ENCODE measurements around the gene NOS1AP. TPM values are rescaled to one million over a fixed set of nuclear protein-coding genes. Genes with fewer than 3 reads are reported as not detected.
"Not testable (repeated sequence)": the region's sequence is repeated elsewhere in the genome, so short reads cannot be mapped to it uniquely, and the experiment has no call there.

The NOS1AP gene
- total RNA-seq, 1 donor from 2014 or later: 20.7 TPM

DNA sequence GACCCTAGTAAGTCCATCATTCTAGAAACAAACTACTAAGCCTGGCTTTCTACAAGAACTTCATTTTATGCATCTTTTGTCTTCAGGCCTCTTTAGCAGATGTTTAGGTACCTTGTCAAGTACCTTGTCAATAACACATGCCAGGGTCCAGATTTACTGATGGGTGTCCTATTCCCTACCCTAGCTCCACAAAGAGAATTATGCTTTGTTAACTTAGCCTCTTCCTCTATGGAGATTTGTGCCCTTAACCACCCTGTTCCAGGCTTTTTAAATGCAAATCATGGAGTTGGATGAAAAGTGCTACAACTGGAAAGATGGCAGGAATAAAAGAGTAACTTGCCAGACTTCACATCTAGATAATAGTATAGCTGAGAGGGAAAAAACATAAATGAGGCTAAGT lies 264.5 kb downstream of the NOS1AP start:
- DNase-seq (ENCODE audit: low spot score): no peak

DNA sequence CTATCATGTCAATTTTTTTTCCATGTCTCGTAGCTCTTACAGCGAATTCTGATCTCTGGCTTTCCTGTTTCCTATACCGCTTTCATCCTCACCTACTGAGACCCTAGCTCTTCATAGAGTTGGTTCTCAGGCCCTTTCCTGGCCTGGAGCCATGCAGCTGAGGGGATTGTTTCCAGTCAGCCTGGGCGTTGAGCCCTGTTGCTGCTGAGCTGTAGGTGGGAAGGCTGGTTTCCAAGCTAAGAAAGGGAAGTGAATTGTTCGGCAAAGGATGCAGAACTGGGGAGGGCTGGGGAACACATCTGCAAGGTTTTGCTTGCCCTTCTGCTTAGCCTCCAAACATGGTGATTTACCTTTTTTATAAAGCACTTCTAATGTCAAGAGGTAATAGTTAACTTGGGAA lies 265.6 kb downstream of the NOS1AP start:
- DNase-seq (ENCODE audit: low spot score): no peak

DNA sequence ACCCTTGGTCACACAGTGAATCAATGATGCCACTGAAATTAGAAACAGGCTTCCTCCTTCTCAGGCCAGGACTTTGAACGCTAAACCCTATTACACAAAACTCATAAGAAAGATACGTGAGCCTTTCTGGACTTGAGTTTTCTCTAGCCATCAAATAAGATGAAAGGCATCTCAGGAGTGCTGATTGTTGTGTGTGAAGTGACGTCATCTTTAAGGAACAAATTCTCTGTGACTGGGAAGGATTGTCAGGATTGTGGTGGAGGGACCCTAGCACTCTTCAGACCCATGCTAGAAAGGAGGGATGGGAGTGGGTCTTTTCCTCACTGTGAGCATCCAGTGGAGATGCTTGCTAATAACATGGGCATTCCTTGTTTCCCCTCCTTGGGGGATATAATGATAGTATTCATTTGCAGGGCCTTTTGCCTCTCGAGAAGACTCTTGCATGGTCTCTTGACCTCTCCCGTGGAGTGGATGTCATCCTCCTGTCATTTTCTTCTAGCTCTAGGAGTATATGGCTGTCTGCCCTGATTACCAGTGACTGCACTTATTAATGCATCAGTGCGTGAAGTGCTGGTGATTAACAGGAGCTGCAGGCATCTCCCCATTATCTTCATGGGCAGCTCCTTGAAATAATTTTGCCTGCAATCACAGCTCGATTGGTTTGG lies 267.3 kb downstream of the NOS1AP start:
- DNase-seq (ENCODE audit: low spot score): no peak

GRCh38 chr1:162342452-162342983 lies 273.0 kb downstream of the NOS1AP start:
- DNase-seq (ENCODE audit: low spot score): no peak

GRCh38 chr1:162343470-162343869 lies 274.0 kb downstream of the NOS1AP start:
- DNase-seq (ENCODE audit: low spot score): no peak

- DNase-seq (ENCODE audit: low spot score): no peak
Measured at GRCh38 chr1:162347281-162347680, 277.8 kb downstream of the NOS1AP start.

GRCh38 chr1:162349635-162350330 lies 280.3 kb downstream of the NOS1AP start:
- no peak for DNase-seq (ENCODE audit: low spot score)

DNA sequence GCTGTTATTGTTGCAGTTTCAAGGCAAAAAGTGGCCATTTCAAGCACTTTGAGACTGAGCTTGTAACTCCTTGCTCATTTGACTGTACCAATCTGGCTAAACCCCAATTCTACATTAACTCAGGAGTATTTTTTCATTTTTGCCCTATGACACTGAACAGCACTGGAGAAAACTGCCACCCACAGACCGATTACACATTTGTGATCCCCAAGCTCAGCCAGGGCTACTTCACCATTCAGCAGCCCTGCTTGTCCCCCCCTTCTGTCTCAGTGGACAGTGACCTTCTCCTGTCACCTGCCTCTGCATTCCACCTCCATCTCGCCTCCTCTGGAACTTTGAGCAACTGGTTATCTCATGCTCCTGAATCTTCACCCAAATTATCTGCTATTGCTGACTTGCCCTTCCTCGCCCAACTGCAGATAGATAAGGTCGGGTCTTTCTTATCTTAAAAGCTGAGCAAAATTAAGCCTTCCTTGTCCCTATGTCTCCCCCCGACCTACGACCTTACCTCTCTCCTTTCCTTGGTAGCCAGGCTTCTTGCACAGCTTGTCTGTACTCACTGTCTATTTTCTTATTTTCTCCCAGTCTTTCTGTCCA lies 281.9 kb downstream of the NOS1AP start:
- DNase-seq (ENCODE audit: low spot score): no peak

- DNase-seq (ENCODE audit: low spot score): not testable (repeated sequence)
Measured at GRCh38 chr1:162351874-162352273, 282.4 kb downstream of the NOS1AP start.

DNA sequence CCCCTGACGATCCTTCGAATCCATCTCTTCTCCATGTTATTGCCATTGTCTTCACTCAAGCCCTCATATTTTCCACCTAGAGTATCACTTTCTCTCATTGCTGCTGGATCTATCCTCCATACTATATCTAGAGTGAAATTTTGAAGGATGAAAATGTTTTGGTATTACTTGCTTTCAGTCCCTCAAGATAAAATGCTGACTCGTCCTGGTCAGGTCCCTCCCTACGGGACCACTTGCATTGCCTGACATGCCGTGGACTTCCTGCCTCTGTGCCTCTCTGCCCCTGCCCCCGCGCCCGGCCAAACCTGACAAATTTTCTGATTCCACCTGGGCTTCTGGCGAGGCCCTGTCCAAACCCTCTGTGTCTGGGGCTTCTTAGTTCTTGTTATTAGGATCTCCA lies 283.6 kb downstream of the NOS1AP start:
- no peak for DNase-seq (ENCODE audit: low spot score)

DNA sequence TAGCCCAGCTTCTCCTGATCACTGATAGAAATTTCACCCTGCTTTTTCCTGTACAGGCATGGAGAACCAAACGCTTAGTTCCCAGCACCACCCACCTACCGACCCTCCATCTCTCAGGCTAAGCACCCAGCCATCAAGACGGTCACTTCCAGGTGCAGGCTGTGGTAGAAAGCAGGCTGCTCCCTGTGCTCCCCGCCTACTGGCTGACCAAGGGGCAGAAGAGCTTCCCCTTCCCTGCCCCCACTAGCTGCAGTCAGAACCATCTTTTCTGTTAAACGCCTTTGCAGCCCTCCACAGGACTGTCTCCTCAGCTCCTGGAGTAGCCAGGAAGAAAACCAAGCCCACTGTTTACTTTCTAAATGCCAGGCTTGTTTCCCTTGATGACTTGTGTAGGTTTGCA lies 284.2 kb downstream of the NOS1AP start:
- DNase-seq (ENCODE audit: low spot score): no peak

DNA sequence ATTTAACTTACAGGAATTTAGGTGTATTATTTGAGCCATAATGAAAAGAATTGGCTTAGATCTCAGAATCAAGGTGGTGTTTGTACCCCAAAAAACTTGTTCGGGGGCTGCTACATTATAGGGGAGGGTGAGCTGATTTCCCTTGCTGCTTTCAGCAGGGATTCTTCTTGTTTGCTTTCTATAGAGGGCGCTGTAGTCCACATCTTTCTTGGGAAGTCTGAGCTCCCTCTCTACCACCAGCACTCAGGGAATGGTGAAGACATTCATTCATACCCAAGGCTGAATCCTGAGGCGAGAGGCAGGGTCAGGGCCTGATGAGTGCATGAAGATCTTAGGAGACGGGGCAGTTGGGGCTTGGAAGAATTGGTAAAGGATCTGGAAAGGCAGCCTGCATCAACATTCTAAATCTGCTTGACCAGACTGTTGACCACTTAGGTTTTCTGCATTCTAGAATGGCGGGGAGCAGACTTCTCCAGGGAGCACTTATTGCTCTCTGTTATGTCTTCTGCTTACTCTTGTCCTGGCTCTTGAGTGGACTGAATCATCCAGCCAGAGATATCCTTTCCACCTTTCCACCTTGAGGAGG lies 288.3 kb downstream of the NOS1AP start:
- peak; percentile 22 for DNase-seq (ENCODE audit: low spot score)

GRCh38 chr1:162358928-162359327 lies 289.4 kb downstream of the NOS1AP start:
- no peak for DNase-seq (ENCODE audit: low spot score)

DNA sequence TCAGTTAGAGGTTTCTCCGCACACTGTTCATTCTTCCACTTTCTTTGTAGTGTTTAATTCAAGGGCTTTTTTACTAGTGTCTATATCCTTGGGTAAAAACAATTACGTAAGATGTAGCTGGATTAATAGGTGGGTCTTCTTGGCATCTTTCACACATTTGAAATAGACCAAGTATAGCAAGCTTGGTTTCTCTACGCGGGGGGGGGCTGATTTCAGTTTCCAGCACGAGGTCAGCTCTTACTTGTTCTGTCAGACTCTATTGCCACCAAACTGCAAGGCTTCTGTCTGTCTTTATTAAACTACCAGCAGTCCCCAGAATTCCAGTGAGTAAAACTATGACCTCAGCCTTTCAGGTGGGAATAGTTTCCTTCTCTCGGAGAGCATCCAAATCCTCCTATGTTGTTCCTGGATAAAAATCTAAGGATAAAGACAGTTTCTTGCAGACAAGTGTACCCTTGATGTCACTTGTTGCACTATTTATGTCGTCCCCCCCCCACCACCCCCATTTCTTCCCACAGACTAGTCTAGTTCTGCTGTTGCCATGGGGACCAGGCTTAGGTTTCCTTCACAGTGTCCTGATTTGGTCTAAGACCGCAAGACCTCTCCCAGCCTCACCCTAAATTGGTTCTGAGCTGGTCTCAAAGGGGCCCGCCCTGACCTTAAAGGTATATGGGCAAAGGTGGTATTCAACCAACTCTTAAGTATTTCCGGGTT lies 290.2 kb downstream of the NOS1AP start:
- no peak for DNase-seq (ENCODE audit: low spot score)

GRCh38 chr1:162360237-162360873 lies 290.9 kb downstream of the NOS1AP start:
- DNase-seq (ENCODE audit: low spot score): no peak

- no peak for DNase-seq (ENCODE audit: low spot score)
Measured at GRCh38 chr1:162360874-162361260, 291.4 kb downstream of the NOS1AP start.

DNA sequence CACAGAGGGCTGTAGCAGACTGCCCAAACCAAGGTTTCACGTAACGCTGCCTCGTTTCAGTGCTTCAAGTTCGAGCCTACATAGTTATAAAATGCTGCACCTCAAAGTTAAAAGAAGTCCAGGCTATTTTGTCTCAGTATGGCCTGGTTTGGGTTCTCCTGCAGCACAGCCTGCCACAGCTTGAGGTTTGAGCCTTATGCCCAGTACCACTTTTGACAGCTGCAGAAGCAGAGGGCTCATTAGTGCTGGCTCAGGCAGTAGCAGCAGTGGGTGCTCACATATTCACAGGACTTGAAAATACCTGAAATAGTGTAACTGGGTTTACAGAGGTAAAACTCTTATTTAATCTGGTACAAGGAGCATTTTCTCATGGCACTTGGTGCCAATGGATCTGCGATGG lies 291.9 kb downstream of the NOS1AP start:
- no peak for DNase-seq (ENCODE audit: low spot score)

GRCh38 chr1:162363823-162364222 lies 294.3 kb downstream of the NOS1AP start:
- DNase-seq (ENCODE audit: low spot score): no peak

- no peak for DNase-seq (ENCODE audit: low spot score)
Measured at GRCh38 chr1:162364498-162364897, 295.0 kb downstream of the NOS1AP start.

- DNase-seq (ENCODE audit: low spot score): no peak
Measured at GRCh38 chr1:162365284-162366020, 296.0 kb downstream of the NOS1AP start.

- DNase-seq (ENCODE audit: low spot score): no peak
Measured at GRCh38 chr1:162366149-162366548, 296.7 kb downstream of the NOS1AP start.

All from mucosa of gallbladder (tissue), 1 donor.